ENCODE data around the gene MCTP2.

DNA sequence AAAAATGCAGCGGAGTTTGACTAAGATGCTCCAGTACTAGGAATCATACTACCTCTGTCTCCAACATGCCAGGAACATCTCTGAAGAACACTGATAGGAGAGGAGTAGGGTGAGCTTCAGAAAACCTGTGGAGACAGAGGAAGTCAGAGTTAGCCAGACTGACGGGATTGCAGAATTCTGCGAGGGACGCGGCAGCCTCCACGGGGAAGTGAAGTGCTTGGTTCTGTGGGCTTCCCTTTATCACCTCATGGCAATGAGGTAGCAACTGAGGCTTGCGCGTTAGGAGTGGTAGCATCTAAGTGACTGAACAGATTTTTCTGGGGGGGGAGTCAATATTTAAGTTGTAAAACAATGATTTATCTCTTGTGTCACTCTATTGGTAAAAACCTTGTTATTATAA lies 226.3 kb downstream of the MCTP2 start:
- TF ChIP-seq CREM (CRISPR knock-in tag; IDR thresholded peaks at IDR 0.05): no peak
- TF ChIP-seq, protein P1, sequence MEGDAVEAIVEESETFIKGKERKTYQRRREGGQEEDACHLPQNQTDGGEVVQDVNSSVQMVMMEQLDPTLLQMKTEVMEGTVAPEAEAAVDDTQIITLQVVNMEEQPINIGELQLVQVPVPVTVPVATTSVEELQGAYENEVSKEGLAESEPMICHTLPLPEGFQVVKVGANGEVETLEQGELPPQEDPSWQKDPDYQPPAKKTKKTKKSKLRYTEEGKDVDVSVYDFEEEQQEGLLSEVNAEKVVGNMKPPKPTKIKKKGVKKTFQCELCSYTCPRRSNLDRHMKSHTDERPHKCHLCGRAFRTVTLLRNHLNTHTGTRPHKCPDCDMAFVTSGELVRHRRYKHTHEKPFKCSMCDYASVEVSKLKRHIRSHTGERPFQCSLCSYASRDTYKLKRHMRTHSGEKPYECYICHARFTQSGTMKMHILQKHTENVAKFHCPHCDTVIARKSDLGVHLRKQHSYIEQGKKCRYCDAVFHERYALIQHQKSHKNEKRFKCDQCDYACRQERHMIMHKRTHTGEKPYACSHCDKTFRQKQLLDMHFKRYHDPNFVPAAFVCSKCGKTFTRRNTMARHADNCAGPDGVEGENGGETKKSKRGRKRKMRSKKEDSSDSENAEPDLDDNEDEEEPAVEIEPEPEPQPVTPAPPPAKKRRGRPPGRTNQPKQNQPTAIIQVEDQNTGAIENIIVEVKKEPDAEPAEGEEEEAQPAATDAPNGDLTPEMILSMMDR (IDR thresholded peaks at IDR 0.05): no peak

Measured in WTC11 (cell line).